ENCODE measurements around the gene ANKS3.

The ANKS3 gene

DNA sequence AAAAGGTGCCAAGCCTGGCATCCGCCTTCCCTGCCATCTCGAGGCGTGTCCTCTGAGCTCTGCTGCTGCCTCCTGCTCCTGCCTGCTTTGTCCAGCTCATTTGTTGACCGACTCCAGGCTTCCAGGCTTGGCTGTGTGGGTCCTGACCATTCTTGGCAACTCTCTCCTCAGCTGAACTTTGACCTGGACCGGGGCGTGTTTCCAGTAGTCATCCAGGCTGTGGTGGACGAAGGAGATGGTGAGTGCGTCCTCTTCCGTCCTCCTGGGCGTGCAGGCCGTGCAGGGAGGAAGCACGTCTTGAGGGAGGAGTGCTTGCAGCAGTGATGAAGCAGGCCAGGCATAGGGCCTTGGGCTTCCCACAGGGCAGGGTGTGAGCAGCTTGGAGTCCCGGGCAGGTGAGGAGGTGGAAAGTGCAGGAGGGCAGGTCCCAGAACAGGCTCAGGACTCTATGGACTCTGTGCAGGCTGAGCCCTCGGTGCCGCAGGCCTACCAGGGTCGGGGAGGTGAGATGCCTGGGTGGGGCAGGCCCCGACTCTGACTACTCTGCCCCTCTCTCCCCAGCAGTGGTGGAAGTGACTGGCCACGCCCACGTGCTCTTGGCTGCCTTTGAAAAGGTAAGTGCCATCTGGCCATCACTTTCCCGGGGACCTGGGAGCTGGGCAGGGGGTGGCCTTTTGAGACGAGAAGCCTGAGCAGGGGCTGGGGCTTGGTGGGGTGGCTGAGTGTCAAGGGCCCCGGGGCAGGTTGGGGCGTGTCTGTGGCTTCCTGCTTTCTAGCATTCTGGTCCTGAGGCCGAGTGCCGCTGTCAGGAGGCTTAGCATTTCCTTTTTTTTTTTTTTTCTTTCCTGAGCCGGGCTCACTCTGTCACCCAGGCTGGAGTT, 69.3 kb downstream of the ANKS3 start:
- DNase-seq = no peak

DNA sequence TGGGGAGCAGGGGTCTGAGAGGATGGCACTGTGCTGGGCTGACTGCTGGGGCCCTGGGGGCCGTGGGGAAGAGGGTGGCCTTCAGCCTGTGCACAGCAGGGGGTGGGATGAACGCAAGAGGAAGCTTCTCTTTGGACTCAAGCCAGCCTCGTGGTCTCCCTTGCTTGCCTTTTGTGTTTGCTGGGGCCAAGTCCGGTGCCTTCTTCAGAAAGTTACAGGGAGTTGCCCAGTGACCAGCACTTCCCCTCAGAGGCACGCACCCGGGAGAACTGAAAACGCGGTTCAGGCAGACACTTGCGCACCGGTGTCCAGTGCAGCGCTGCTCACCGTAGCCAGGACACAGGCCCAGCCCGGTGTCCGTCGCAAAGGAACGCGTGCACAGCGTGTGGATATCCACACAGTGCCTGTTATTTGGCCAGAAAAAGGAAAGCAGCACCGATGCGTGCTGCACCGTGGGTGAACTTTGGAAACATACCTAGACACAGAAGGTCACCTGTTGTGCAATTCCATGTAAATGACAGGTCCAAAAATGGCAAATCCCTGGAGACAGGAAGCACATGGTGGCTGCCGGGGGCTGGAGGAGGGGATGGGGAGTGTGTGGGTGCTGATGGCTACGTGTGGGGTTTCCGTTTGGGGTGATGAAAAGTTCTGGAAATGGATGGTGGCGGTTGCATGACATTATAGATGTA, 70.2 kb downstream of the ANKS3 start:
- no peak for DNase-seq

DNA sequence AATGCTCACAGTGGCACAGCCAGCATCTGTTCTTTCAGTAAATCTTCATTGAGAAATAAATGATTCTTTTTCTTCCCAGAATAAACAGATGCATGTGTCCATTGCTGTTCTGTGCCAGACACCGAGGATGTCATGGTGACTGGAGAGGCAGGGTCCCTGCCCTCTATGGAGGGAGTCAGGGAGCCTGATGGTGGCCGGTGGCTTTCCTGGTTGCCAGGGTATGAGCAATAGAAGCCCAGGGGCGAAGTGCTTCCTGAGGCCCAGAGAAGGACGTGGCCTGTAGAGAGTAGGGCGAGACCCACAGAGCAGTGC, 70.7 kb downstream of the ANKS3 start:
- DNase-seq = no peak

DNA sequence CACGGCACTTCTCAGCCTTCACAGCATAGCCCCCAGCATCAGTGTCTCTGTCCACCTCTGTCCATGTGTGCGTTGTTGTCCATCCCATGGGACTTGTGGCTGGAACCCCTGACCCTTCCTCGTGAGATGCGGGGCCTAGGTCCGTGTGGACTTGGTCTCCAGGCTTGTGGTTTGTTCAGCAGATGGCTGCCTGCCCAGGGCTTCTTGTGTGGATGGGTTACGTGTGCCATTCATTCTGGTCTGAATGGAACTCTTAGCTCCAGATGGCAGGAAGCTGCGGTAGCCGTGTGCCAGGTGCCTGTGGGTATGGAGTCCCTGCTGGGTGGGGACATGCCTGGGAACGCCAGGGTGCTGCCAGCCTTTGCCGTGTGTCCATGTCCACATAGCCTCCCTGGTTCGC, 72.4 kb downstream of the ANKS3 start:
- DNase-seq = no peak

DNA sequence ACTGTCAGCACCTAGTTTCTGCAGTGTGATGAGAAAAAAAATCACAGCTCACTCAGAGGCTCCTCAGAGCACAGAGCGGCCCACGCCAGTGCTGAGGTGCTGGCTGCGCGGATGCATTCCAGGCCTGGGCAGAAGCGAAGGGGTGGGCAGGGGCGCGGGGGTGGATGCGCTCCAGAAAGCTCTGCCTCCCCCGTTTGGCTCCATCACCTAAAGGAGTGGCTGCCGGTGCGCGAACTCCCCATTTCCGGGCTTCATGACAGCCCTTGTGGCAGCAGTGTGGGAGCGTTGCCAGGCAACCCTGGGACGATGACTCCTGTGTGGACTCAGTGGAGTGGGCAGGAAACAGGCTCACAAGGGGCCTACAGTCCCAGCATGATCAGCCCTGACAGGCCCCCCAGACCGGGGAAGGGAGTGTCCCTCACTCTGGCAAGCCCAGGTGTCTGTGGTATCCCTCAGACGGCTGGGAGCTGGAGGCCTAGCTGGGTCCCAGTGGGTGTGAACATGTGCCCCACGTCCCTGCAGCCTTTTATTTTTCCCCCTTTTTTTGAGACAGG, 73.5 kb downstream of the ANKS3 start:
- no peak for DNase-seq

DNA sequence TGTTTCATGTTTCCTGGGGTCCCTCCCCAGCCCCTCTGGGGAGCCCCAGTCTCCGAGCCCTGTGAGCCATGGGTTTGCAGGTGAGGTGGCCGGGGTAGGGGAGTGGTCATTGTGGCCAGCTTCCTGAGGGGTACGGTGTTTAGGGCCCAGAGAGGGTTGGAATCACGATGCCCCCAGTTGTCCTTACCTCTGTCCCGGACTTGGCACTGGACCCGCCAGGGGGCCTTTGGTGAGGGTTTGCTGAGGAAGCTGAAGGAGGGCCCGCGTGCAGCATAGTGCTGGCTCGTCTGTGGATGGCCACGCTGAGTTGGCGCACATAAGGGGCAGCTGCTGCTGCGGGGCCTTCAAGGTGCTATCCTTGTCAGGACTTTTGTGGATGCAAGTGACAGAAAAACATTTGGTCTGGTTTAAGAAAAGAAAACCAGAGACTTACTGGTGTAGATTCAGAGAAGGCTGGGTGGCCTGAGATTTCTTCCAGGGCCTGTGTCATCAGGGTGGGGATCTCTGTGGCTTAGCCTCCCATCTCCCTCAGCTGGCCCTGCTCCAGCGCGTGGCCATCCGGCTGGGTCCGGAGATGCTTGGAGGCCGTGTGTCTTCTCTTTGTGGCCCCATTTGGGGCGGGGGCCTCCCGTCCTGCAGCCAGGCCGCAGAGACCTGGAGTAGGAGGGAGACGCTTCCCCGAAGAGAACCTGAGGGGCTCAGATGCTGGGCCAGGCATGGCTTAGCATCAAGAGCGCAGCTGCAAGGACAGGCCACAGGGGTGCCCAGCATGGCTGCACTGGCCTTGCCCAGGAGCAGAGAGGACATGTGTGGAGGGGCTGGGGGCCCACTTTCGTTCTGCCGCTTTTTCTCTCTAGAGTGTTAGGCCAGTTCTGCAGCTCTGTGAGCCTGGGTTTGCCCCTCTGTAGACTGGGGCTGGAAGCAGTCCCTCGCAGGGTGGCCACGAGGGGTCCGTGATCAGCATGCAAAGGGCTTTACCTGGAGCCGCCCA, 74.4 kb downstream of the ANKS3 start:
- DNase-seq = no peak

DNA sequence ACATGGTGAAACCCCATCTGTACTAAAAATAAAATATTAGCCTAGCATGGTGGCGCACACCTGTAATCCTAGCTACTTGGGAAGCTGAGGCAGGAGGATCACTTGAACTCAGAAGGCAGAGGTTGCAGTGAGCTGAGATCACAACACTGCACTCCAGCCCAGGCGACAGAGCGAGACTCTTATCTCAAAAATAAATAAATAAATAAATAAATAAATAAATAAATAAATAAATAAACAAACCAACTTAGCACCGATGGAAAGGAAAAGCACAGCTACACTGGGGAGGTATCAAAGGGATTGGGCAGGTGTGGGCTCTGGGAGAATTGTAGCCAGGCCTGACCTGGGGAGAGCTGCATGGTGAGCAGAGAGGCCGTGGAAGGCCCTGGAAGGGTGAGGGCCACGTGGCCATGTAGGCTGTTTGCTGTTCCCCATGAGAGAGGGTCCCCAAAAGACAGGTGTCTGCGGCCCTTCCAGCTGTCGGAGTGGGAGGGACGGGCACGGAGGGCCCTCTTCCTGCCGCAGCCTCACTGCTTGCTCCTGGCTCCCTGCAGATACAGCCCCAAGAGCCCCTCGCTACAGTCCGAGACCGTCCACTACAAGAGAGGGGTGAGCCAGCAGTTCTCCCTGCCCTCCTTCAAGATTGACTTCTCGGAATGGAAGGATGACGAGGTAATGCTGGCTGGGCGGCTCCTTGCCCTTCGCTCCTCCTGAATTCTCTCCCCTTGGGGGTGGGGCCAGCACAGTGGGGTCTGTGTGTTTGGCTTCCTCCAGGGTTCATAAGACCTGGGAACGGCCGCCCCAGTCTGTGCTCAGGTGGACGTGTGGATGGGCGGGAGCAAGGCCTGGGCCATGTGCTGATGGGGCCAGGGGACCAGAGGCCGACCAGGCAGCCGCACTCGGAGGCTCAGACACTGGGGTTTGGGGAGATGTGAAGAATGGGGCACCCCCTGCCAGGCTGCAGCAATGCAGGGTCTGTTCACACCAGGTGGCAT, 77.1 kb downstream of the ANKS3 start:
- DNase-seq = no peak

DNA sequence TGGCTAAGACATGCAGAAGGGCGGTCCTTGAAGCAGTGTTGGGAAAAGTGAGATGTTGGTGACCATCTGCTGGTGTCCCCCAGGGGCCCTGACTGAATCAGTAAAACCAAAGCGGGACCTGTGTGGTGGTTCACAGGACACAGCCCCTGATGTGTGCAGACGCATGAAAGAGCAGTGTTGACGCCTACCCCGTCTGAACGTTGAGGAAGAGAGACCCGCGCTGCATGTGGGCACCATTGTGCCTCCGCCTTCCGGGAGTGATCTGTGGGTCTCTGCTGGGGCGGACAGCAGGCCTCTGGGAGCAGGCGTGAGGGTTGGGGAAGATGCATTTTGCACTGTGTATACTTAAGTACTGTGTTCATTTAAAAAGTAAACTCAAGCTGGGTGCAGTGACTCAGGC, 77.8 kb downstream of the ANKS3 start:
- no peak for DNase-seq

DNA sequence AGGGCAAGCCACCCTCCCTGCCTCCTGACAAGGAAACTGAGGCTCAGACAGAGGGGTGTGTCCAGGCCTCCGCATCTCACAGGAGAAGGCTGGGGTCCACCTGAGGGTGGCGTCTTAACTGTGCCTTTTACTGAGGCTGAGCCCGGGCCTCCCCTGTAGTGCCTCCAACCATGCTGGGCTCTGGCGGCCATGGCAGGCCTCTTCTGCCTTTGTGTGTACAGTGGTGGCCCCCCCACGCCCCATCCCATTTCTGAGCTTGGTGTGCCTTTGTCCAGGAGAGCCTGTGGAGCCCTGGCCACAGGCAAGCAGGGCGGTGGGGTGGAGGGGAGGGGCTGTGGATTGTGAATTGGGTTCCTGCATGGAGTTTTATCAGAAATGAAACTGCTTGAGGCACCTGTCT, 78.3 kb downstream of the ANKS3 start:
- DNase-seq = no peak

DNA sequence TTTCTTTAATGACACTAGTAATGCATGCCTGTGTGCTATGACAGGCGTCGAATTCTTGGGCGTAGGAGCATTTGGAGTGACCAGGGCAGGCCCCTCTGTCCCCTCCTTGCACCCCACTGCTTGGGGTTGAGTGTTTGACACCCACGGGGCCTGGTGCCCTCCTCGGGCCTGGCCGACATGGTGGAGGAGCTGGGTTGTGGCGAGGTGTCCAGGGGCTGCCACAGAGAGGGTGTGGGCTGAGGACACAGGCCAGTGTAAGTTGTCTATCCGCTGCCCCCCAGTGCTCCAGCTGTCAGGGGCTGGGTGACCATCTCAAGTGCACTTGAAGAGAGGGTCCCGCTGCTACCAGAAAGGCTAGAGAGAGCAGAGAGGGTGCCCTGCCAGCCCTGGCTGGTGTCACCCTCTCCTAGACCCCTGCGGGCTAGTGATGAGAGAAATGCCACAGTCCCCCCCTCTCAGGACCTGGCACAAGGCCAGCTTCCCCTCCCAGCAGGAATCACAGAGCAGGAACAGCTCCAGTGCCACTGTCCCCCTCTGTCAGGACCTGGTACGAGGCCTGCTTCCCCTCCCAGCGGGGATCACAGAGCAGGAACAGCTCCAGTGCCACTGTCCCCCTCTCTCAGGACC, 79.0 kb downstream of the ANKS3 start:
- no peak for DNase-seq

DNA sequence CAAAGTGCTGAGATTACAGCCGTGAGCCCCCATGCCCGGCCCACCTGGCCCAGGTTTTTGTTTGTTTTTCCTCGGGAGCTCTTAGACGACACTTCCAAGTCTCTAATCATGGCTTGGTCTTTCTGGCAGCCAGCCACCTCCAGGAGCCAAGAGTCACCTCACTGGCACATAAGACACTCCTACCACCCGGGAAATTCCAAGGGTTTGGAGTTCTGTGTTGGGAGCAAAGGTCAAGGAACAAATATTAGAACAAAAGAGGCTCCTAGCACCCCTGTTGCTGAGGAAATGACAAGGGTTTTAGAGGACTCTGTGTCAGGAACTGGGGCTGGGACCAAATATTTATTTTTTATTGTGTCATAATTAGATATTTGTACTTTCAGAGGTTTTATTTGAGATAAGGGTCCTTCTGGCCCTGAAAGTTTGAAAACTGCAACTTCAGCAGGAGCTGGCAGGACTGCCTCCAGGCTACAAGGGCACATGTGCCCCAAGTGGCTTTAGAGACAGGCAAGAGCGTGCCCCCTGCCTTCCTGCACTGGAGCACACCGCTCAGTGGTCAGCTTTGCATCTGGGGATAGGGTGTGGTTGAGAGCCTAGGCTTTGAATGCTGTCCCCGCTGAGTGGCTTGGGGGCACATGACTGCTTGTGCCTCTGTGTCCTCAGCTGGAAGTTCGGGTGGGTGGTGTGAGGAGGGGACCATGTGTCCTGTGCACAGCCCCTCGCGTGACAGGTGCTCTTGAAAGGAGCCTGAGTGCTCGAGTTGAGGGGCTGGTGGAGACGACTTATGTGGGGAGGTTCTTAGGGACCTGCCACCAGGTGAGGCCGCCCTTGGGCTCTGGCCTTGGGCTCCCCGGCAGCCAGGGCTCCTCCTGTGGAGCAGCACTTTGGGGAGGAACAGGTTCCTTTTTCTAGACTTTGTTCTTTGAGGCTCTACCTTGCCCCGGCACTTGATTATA, 79.8 kb downstream of the ANKS3 start:
- DNase-seq = no peak

DNA sequence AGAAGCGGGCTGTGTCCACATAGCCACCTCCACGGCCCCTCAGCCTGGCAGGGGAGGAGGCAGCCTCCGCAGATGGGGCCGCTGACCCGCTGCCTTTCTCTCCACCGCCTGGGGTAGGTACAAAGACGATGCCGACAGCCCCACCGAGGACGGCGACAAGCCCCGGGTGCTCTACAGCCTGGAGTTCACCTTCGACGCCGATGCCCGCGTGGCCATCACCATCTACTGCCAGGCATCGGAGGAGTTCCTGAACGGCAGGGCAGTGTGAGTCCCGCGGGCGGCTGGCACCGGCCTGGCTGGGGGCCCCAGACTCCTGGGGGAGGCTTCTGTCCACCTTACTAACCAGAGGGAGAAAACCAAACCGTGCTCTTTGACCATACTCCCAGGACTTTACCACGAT, 81.5 kb downstream of the ANKS3 start:
- no peak for DNase-seq

DNA sequence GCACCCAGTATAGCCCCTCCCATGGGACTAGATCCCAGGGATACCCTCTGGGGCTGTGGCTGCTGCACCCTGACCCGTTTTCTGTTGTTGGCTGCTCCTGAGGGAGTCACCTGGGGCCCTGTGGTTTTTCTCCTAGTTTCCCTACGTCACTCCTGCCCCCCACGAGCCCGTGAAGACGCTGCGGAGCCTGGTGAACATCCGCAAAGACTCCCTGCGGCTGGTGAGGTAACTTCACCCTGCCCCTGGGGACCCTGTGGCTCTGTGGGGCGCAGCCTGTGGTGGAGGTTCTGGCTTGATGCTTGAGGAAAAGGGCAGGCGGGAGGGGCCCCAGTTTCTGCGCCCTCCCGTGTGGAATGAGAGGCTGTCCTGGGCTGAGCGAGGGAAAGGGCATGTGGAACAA, 82.2 kb downstream of the ANKS3 start:
- DNase-seq = no peak

DNA sequence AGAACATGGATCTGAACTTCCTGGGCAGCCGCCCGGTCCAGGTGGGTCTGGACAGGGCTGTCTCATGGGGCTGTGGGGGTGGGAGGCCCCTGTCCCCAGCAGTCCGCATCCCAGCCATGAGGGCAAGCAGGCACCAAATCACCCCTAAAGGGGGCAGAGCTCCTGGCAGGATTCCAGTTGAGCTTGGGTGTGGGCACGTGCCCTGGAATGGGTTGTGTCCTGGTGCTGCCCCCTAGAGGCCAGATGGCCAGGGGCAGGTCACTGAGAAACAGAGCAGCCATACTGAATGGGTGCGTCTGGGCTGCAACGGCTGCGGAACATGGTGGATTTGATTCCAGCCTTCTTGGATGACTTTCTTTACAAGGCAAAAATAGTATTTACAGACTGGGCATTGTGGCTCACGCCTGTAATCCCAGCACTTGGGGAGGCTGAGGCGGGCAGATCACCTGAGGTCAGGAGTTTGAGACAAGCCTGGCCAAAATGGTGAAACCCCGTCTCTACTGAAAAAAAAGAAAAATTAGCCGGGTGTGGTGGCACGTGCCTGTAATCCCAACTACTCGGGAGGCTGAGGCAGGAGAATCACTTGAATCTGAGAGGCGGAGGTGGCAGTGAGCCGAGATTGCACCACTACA, 83.5 kb downstream of the ANKS3 start:
- DNase-seq = peak; percentile 31

DNA sequence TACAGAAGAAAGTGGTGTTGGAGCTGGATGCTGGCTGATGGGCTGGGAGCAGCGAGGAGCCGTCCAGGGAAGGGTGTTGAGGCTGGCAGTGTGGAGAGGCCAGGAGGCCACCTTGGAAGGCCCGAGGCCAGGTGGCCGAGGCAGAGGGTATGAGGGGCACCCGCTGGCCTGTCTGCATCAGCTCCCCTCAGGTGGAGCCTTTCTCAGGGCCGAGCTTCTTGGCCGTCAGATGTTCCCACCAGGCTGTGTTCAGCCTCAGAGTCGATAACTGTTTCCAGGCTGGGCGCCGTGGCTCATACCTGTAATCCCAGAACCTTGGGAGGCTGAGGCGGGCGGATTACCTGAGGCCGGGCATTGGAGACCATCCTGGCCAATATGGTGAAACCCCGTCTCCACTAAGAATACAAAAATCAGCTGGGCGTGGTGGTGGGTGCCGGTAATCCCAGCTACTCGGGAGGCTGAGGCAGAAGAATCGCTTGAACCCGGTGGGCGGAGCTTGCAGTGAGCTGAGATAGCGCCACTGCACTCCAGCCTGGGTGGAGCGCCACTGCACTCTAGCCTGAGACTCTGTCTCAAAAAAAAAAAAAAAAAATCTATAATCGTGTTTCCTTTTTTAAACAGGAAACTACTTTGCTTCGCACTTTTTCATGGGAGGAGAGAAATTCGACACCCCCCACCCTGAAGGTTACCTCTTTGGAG, 84.2 kb downstream of the ANKS3 start:
- DNase-seq = no peak

DNA sequence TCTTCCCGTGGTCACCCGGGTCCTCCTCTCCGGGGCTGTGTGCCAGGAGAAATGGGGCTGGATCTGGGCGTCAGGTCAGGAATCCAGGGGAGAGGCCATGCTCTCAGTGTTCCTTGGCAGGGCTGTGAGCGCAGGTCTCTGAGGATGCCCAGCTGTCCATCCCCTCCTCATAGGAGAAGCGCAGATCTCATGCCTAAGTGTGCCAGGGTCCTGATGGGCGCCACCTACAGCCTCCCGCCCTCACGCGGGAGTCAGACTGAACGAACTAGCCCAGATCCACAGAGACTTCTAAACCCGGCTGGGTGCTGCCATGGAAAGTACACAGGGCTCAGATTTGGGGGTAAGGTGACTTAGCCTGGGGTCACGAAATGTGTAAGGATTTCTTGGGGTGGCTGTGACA, 85.2 kb downstream of the ANKS3 start:
- no peak for DNase-seq

DNA sequence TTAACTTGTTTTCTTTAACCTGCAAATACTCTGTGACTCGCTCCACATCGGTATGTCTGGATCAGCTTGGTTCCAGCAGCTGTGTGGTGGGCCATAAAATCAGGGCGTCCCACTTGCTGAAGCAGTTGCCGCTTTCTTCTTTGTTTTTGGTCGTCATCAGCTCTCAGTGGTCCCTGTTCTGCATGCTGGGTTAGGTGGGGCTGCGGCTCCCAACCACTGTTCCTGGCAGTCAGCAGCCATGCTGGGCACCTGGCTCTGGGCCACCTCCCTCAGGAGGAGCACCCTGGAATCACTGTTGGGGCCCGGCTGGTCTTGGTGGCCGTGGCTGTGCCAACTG, 86.5 kb downstream of the ANKS3 start:
- no peak for DNase-seq

DNA sequence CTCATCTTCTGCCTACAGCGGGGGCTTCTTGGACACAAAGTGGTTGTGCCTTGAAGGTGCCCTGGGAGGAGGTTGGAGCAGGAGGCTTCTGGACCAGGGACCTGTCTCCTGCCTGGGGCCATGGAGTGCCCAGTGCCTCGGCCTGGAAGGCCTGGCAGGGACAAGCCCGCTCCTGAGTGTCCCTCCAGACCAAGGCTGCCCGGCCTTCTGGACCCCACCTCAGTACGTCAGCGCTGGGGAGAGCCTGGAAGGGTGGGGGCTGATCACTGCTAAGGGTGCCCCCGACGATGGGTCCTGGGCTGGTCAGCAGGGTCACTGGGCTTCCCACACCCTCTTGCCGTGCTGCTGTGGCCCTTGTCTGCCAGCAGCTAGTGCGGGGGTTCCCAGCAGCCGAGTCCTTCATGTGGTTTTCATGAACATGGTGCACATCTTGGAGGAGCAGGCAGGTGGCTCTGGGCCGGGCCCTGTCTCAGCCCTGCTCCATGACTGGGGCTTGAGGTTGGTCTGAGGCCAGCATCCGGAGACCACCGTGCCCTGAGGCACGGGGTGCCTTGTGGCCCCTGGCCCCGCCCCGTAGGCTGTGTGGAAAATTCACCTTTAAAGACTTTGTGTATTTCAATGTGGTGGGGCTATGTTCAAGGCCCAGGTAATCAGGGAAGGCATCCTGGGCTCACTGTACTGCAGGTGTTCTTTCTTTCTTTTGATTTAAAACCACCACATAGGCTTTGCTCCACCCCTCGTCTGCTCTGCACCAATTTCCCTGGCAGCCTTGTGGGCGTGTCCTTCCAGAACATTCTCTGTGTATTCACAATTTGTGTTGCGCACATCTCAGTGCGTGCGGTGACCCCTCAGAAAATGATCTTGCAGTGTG, 87.1 kb downstream of the ANKS3 start:
- DNase-seq = no peak
